Fibroblast of pulmonary artery (primary cell): Measurements from ENCODE around the gene ABHD2.
"Not testable (repeated sequence)": the region's sequence is repeated elsewhere in the genome, so short reads cannot be mapped to it uniquely, and the experiment has no call there.

ENCODE experiments used
- DNase-seq: peaks from one replicate; pipeline ENCODE4 v3.0.0-alpha.2; 2010; ENCODE audit warnings: low read depth
- H3K4me3 ChIP-seq: replicated peaks from 2 replicates; pipeline ENCODE4 v1.5.1; 2011; ENCODE audit warnings: low read depth, mild to moderate bottlenecking, control low read depth, low read length, moderate library complexity
- CTCF ChIP-seq: IDR thresholded peaks from 2 replicates; pipeline ENCODE4 v1.5.1; 2011; ENCODE audit warnings: mild to moderate bottlenecking, control low read depth, low read length, inconsistent platforms; ENCODE audit errors: missing control alignments

ABHD2 gene

GRCh38 chr15:89221543-89221942 lies 133.3 kb downstream of the ABHD2 start, which contains the start of gene RLBP1:
Gene RLBP1, minus strand, starts transcription at chr15:89221579. Its CDS starts 2,604 bp downstream, at chr15:89218975.
- TF ChIP-seq CTCF = no peak
- no peak within 1 kb of the TSS for H3K4me3 ChIP-seq
- no peak for DNase-seq

- no peak overlapping the region for H3K4me3 ChIP-seq
- TF ChIP-seq CTCF = no peak
- DNase-seq = no peak
These were observed 137.3 kb downstream of the ABHD2 start for GRCh38 chr15:89225588-89225987.

GRCh38 chr15:89226359-89227221 lies 138.3 kb downstream of the ABHD2 start:
- TF ChIP-seq CTCF = no peak
- H3K4me3 ChIP-seq = no peak overlapping the region
- no peak for DNase-seq

GRCh38 chr15:89227425-89227824 lies 139.2 kb downstream of the ABHD2 start:
- TF ChIP-seq CTCF = no peak
- H3K4me3 ChIP-seq = no peak overlapping the region
- DNase-seq = no peak

- no peak for DNase-seq
- no peak overlapping the region for H3K4me3 ChIP-seq
- peak; percentile 19 for TF ChIP-seq CTCF
These were observed 142.0 kb downstream of the ABHD2 start for GRCh38 chr15:89230277-89230676.

- no peak for DNase-seq
- no peak for TF ChIP-seq CTCF
- no peak overlapping the region for H3K4me3 ChIP-seq
These were observed 143.6 kb downstream of the ABHD2 start for GRCh38 chr15:89231832-89232231.

GRCh38 chr15:89239883-89240810 lies 151.9 kb downstream of the ABHD2 start:
- H3K4me3 ChIP-seq, DNase-seq: not testable (repeated sequence)
